Fibroblast of skin of left biceps (primary cell): ENCODE results near the gene SCG5.

Experiments used
- DNase-seq, 2 experiments: peaks; one replicate each; pipeline ENCODE4 v3.0.0-alpha.2; 2013; ENCODE audit warnings: low read depth in 2 of 2

SCG5 gene

GRCh38 chr15:32659340-32660155 lies 18.0 kb downstream of the SCG5 start:
- DNase-seq, result no peak

GRCh38 chr15:32663671-32664070 lies 22.2 kb downstream of the SCG5 start:
- no peak for DNase-seq

- no peak for DNase-seq
These were observed 23.3 kb downstream of the SCG5 start for GRCh38 chr15:32664796-32665195.

- no peak for DNase-seq
These were observed 25.8 kb downstream of the SCG5 start for GRCh38 chr15:32667321-32667720.

- no peak for DNase-seq
These were observed 27.4 kb downstream of the SCG5 start for GRCh38 chr15:32668942-32669341.

GRCh38 chr15:32669896-32670611 lies 28.5 kb downstream of the SCG5 start:
- peak in 1 of 2 experiments; percentile 78 for DNase-seq

- DNase-seq, result no peak
These were observed 29.1 kb downstream of the SCG5 start for GRCh38 chr15:32670623-32671022.

- peak in 1 of 2 experiments; percentile 80 for DNase-seq
These were observed 30.1 kb downstream of the SCG5 start for GRCh38 chr15:32671339-32672325.

GRCh38 chr15:32674681-32675080 lies 33.2 kb downstream of the SCG5 start:
- DNase-seq, result no peak

GRCh38 chr15:32675466-32675865 lies 34.0 kb downstream of the SCG5 start:
- DNase-seq, result no peak

GRCh38 chr15:32676169-32676568 lies 34.7 kb downstream of the SCG5 start:
- DNase-seq, result no peak

GRCh38 chr15:32677238-32677750 lies 35.8 kb downstream of the SCG5 start:
- DNase-seq, result no peak

GRCh38 chr15:32679298-32679690 lies 37.8 kb downstream of the SCG5 start:
- no peak for DNase-seq

- DNase-seq, result peak; percentile 89 to 90
These were observed 41.1 kb downstream of the SCG5 start for GRCh38 chr15:32682569-32682968.

- no peak for DNase-seq
These were observed 41.6 kb downstream of the SCG5 start for GRCh38 chr15:32682977-32683630.

- DNase-seq, result peak; percentile 86
These were observed 42.5 kb downstream of the SCG5 start for GRCh38 chr15:32683906-32684584.

- peak; percentile 55 to 67 for DNase-seq
These were observed 44.1 kb downstream of the SCG5 start for GRCh38 chr15:32685576-32685975.

GRCh38 chr15:32687556-32687955 lies 46.0 kb downstream of the SCG5 start:
- no peak for DNase-seq

GRCh38 chr15:32688151-32688639 lies 46.7 kb downstream of the SCG5 start:
- DNase-seq, result no peak

GRCh38 chr15:32690941-32691688 lies 49.6 kb downstream of the SCG5 start:
- no peak for DNase-seq
